Gastrocnemius medialis (tissue), 4 donors: Measurements from ENCODE around the gene TTC28.

ENCODE experiments used
- CTCF ChIP-seq, 5 experiments: fragments of 450-650 bp in 3 of 5; fragments of 200-600 bp in 2 of 5; sonication (generic) in 2 of 5; IDR thresholded peaks in 4 of 5; conservative IDR thresholded peaks in 1 of 5; 1 replicate in 4 of 5; 2 replicates in 1 of 5; pipeline ENCODE4 v1.5.1; 2016 to 2019; ENCODE audit warnings: antibody characterized with exemption in 5 of 5, mild to moderate bottlenecking in 3 of 5, moderate library complexity in 3 of 5
- POLR2A ChIP-seq, 2 donors: fragments of 450-650 bp; IDR thresholded peaks; one replicate each; pipeline ENCODE4 v1.6.1; 2017; ENCODE audit warnings: antibody characterized with exemption in 2 of 2, mild to moderate bottlenecking in 2 of 2, moderate library complexity in 2 of 2

- TF ChIP-seq CTCF (IDR thresholded peaks at IDR 0.05 in 4 of 5, conservative IDR thresholded peaks at IDR 0.05 in 1 of 5) (no peak), POLR2A (IDR thresholded peaks at IDR 0.05) (no peak)
Observed at GRCh38 chr22:28111501-28112189, 568.0 kb downstream of the TTC28 start.
